Glutamatergic neuron (in vitro differentiated cells): Measurements from ENCODE around the gene PTPRT. TPM values are rescaled to one million over a fixed set of nuclear protein-coding genes. Genes with fewer than 3 reads are reported as not detected.

Experiments used
- DNase-seq: peaks from one replicate; pipeline ENCODE4 v3.0.0; 2022
- H3K27ac Mint-ChIP-seq: one replicate; pipeline ENCODE4 v1.8.0; 2020; ENCODE audit warnings: mild to moderate bottlenecking, mixed read lengths, inconsistent platforms; ENCODE audit not compliant: unreplicated experiment
- H3K27me3 Mint-ChIP-seq: one replicate; pipeline ENCODE4 v1.8.0; 2020; ENCODE audit warnings: mild to moderate bottlenecking, moderate library complexity, mixed read lengths, inconsistent platforms; ENCODE audit not compliant: unreplicated experiment
- H3K36me3 Mint-ChIP-seq: one replicate; pipeline ENCODE4 v1.8.0; 2020; ENCODE audit warnings: mild to moderate bottlenecking, mixed read lengths, inconsistent platforms; ENCODE audit not compliant: unreplicated experiment
- H3K4me1 Mint-ChIP-seq: one replicate; pipeline ENCODE4 v1.8.0; 2020; ENCODE audit warnings: mild to moderate bottlenecking, low read depth, mixed read lengths, inconsistent platforms; ENCODE audit not compliant: unreplicated experiment
- H3K4me3 Mint-ChIP-seq: one replicate; pipeline ENCODE4 v1.8.0; 2020; ENCODE audit warnings: mild to moderate bottlenecking, mixed read lengths, inconsistent platforms; ENCODE audit not compliant: unreplicated experiment
- H3K9me3 Mint-ChIP-seq: one replicate; pipeline ENCODE4 v1.8.0; 2020; ENCODE audit warnings: mild to moderate bottlenecking, moderate library complexity, mixed read lengths, inconsistent platforms; ENCODE audit not compliant: unreplicated experiment
- CTCF ChIP-seq: fragments of 200-600 bp; sonication (generic); IDR thresholded peaks from one replicate; pipeline ENCODE4 v1.5.0; 2021; ENCODE audit not compliant: partially characterized antibody, unreplicated experiment
- total RNA-seq: library from RNA; stranded (reverse); fragmentation: NEBNext Ultra II Directional; extraction: Animal tissue kit (Norgen Biotek cat#: 25700); gene quantifications from one replicate; pipeline ENCODE4 v1.2.1, GENCODE V29; 2021; ENCODE audit not compliant: unreplicated experiment

The PTPRT gene
- total RNA-seq, 1 donor from 2014 or later, result 1.9 TPM

GRCh38 chr20:42361402-42361970, 828.2 kb downstream of the PTPRT start:
- H3K4me1 Mint-ChIP-seq, result peaks cover 7% of the 10 kb centered on the region
- H3K36me3 Mint-ChIP-seq, result peaks cover 5% of the 10 kb centered on the region
- H3K9me3 Mint-ChIP-seq, result no peaks in the 10 kb centered on the region
- no peak overlapping the region for H3K27ac Mint-ChIP-seq
- no peak for DNase-seq
- TF ChIP-seq CTCF, result no peak
- no peak overlapping the region for H3K4me3 Mint-ChIP-seq
- H3K27me3 Mint-ChIP-seq, result no peaks in the 10 kb centered on the region

- Mint-ChIP-seq H3K4me3 (no peak overlapping the region), H3K27ac (no peak overlapping the region), H3K36me3 (peaks cover 5% of the 10 kb centered on the region), H3K9me3 (no peaks in the 10 kb centered on the region), H3K27me3 (no peaks in the 10 kb centered on the region), H3K4me1 (peaks cover 5% of the 10 kb centered on the region)
- DNase-seq, result no peak
- no peak for TF ChIP-seq CTCF
Measured at GRCh38 chr20:42360621-42361020, 829.1 kb downstream of the PTPRT start.

GRCh38 chr20:42359617-42360016, 830.1 kb downstream of the PTPRT start:
- no peak overlapping the region for H3K4me3 Mint-ChIP-seq
- H3K9me3 Mint-ChIP-seq, result no peaks in the 10 kb centered on the region
- TF ChIP-seq CTCF, result no peak
- H3K4me1 Mint-ChIP-seq, result peaks cover 5% of the 10 kb centered on the region
- no peak for DNase-seq
- no peaks in the 10 kb centered on the region for H3K27me3 Mint-ChIP-seq
- peaks cover 5% of the 10 kb centered on the region for H3K36me3 Mint-ChIP-seq
- H3K27ac Mint-ChIP-seq, result no peak overlapping the region

GRCh38 chr20:42352096-42352495, 837.6 kb downstream of the PTPRT start:
- TF ChIP-seq CTCF, result no peak
- Mint-ChIP-seq H3K27me3 (no peaks in the 10 kb centered on the region), H3K27ac (no peak overlapping the region), H3K4me3 (no peak overlapping the region), H3K36me3 (no peaks in the 10 kb centered on the region), H3K4me1 (no peaks in the 10 kb centered on the region), H3K9me3 (no peaks in the 10 kb centered on the region)
- no peak for DNase-seq

- no peak for TF ChIP-seq CTCF
- Mint-ChIP-seq H3K4me1 (no peaks in the 10 kb centered on the region), H3K27me3 (no peaks in the 10 kb centered on the region), H3K4me3 (no peak overlapping the region), H3K9me3 (no peaks in the 10 kb centered on the region), H3K27ac (no peak overlapping the region), H3K36me3 (no peaks in the 10 kb centered on the region)
- no peak for DNase-seq
Measured at GRCh38 chr20:42350521-42350920, 839.2 kb downstream of the PTPRT start.
